Stimulated activated CD4-positive, alpha-beta T cell treated with anti-CD3 and anti-CD28 coated beads, Interleukin-2, amount 100 ng/mL, for 24 hours (primary cell): ENCODE results near the gene TMPRSS6.

Experiments
- DNase-seq, 2 donors: peaks; one replicate each; pipeline ENCODE4 v3.0.0-alpha.2; 2020

TMPRSS6 gene

GRCh38 chr22:37112084-37112728 is 2.7 kb upstream of the TMPRSS6 start:
- no peak for DNase-seq

GRCh38 chr22:37111156-37111717 is 1.7 kb upstream of the TMPRSS6 start:
- no peak for DNase-seq

- DNase-seq, result no peak
These were observed 1.5 kb downstream of the TMPRSS6 start for GRCh38 chr22:37107816-37108621.

- DNase-seq, result no peak
These were observed 3.5 kb downstream of the TMPRSS6 start for GRCh38 chr22:37105990-37106389.

GRCh38 chr22:37105154-37105553 is 4.4 kb downstream of the TMPRSS6 start:
- DNase-seq, result no peak

GRCh38 chr22:37103656-37104452 is 5.7 kb downstream of the TMPRSS6 start:
- DNase-seq, result no peak

- DNase-seq, result no peak
These were observed 6.4 kb downstream of the TMPRSS6 start for GRCh38 chr22:37103151-37103550.

GRCh38 chr22:37101311-37102066 is 8.0 kb downstream of the TMPRSS6 start:
- DNase-seq, result no peak

- DNase-seq, result no peak
These were observed 8.9 kb downstream of the TMPRSS6 start for GRCh38 chr22:37100589-37101127.

- no peak for DNase-seq
These were observed 10.4 kb downstream of the TMPRSS6 start for GRCh38 chr22:37098976-37099591.

- no peak for DNase-seq
These were observed 12.2 kb downstream of the TMPRSS6 start for GRCh38 chr22:37097346-37097745.

- DNase-seq, result peak; percentile 74 to 78
These were observed 14.4 kb downstream of the TMPRSS6 start for GRCh38 chr22:37095113-37095512.

GRCh38 chr22:37094239-37094638 is 15.3 kb downstream of the TMPRSS6 start:
- DNase-seq, result no peak

- DNase-seq, result no peak
These were observed 16.5 kb downstream of the TMPRSS6 start for GRCh38 chr22:37092997-37093396.

GRCh38 chr22:37091994-37092393 is 17.5 kb downstream of the TMPRSS6 start:
- DNase-seq, result no peak

- DNase-seq, result no peak
These were observed 18.4 kb downstream of the TMPRSS6 start for GRCh38 chr22:37090920-37091695.

GRCh38 chr22:37089434-37089833 is 20.1 kb downstream of the TMPRSS6 start:
- DNase-seq, result no peak

GRCh38 chr22:37088750-37089408 is 20.6 kb downstream of the TMPRSS6 start:
- peak in 1 of 2 donors; percentile 34 for DNase-seq

- DNase-seq, result peak in 1 of 2 donors; percentile 57
These were observed 21.4 kb downstream of the TMPRSS6 start for GRCh38 chr22:37088108-37088605.

GRCh38 chr22:37086184-37086583 is 23.3 kb downstream of the TMPRSS6 start:
- no peak for DNase-seq
